GM21717 (cell line): ENCODE results near the gene USP13.

Experiments
- ATAC-seq: cut with Tn5 transposase; IDR thresholded peaks from one replicate; pipeline ENCODE4 v1.9.1; 2021; ENCODE audit warnings: mild to moderate bottlenecking, moderate library complexity; ENCODE audit not compliant: unreplicated experiment

USP13 gene

DNA sequence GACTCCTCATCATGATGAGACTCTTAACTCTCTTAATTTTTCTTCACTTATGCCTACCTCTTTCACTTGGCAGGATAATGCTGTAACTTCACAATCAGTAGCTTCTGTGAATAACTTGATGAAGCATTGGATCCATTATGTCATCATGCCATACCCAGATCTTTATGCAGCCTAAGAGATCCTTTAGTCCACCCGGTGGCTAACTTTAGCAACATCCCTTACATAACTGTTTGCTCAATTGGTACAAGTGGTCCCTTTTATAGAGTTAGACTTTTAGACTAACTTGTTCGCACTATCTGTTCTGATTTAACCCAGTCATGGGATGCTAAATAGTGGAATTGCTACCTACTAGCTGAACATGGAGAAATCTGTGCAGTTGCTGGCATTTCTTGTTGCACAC, 184.5 kb downstream of the USP13 start:
- ATAC-seq, result no peak
